ENCODE measurements around the gene FGD6. TPM values are rescaled to one million over a fixed set of nuclear protein-coding genes. Genes with fewer than 3 reads are reported as not detected.

Gene FGD6
- total and polyA plus RNA-seq, 2 experiments from 2014 or later: 12.9 to 32.4 TPM

DNA sequence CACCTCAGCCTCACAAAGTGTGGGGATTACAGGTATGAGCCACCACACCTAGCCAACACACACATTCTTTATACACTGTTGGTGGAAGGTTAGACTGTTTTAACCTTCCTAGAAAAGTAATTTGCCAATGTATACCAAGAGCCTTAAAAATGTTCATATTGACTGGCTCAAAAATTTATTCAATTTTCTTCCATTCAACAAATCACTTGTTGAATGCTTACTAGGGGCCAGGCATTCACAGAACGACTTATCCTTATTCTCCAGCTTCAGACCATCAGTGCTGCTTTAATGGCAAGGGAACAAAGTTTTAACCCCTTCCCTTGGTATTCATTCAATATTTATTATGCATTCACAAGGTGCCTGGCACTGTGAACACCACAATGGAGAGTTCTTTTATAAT lies 146.9 kb downstream of the FGD6 start:
- H3K4me1 Mint-ChIP-seq: peaks cover 2% of the 10 kb centered on the region; the same call in 2 of the 3 replicates
- Histone ChIP-seq H3K36me3 (ENCODE audit: insufficient read depth) (peaks cover 19% of the 10 kb centered on the region; the same call in 1 of the 2 replicates), H2AFZ (no peak overlapping the region), H3K4me3 (no peak overlapping the region), H3K9me2 (ENCODE audit: insufficient read depth) (no peaks in the 10 kb centered on the region), H3K4me1 (ENCODE audit: insufficient read depth) (no peaks in the 10 kb centered on the region), H3K27ac (ENCODE audit: low read depth) (no peak overlapping the region), H3K79me2 (replicated peaks; ENCODE audit: insufficient read depth) (peaks cover 61% of the 10 kb centered on the region), H3K27me3 (ENCODE audit: insufficient read depth) (no peaks in the 10 kb centered on the region), H3F3A (replicated peaks; ENCODE audit: low read depth) (no peaks in the 10 kb centered on the region), H3K4me2 (no peak overlapping the region), H4K20me1 (replicated peaks; ENCODE audit: insufficient read depth) (peaks cover 23% of the 10 kb centered on the region)
- no peak overlapping the region for H3K27ac Mint-ChIP-seq
- DNase-seq (ENCODE audit: low spot score) (no peak), ATAC-seq (no peak)
- H3K4me3 Mint-ChIP-seq: no peak overlapping the region
- peaks cover 15% of the 10 kb centered on the region for H3K36me3 Mint-ChIP-seq (ENCODE audit: low read depth)
- H3K27me3 Mint-ChIP-seq (ENCODE audit: insufficient read depth, low read depth, poor library complexity): peaks cover 4% of the 10 kb centered on the region
- no peaks in the 10 kb centered on the region for H3K9me3 Mint-ChIP-seq
- TF ChIP-seq JUNB (IDR thresholded peaks at IDR 0.05; ENCODE audit: unreplicated experiment) (no peak), EZH2phosphoT487 (IDR thresholded peaks at IDR 0.05; ENCODE audit: unreplicated experiment) (no peak), POLR2AphosphoS5 (IDR thresholded peaks at IDR 0.05; ENCODE audit: low read depth) (no peak), NANOG (IDR thresholded peaks at IDR 0.05; ENCODE audit: borderline replicate concordance) (no peak), CREB1 (CRISPR knock-in tag; IDR thresholded peaks at IDR 0.05; ENCODE audit: low read depth) (no peak), STAT1 (IDR thresholded peaks at IDR 0.05; ENCODE audit: unreplicated experiment) (no peak), ZNF331 (CRISPR knock-in tag; IDR thresholded peaks at IDR 0.05; ENCODE audit: low read depth) (no peak), ZNF114 (CRISPR knock-in tag; IDR thresholded peaks at IDR 0.05) (no peak)
- TF ChIP-seq, protein P1, sequence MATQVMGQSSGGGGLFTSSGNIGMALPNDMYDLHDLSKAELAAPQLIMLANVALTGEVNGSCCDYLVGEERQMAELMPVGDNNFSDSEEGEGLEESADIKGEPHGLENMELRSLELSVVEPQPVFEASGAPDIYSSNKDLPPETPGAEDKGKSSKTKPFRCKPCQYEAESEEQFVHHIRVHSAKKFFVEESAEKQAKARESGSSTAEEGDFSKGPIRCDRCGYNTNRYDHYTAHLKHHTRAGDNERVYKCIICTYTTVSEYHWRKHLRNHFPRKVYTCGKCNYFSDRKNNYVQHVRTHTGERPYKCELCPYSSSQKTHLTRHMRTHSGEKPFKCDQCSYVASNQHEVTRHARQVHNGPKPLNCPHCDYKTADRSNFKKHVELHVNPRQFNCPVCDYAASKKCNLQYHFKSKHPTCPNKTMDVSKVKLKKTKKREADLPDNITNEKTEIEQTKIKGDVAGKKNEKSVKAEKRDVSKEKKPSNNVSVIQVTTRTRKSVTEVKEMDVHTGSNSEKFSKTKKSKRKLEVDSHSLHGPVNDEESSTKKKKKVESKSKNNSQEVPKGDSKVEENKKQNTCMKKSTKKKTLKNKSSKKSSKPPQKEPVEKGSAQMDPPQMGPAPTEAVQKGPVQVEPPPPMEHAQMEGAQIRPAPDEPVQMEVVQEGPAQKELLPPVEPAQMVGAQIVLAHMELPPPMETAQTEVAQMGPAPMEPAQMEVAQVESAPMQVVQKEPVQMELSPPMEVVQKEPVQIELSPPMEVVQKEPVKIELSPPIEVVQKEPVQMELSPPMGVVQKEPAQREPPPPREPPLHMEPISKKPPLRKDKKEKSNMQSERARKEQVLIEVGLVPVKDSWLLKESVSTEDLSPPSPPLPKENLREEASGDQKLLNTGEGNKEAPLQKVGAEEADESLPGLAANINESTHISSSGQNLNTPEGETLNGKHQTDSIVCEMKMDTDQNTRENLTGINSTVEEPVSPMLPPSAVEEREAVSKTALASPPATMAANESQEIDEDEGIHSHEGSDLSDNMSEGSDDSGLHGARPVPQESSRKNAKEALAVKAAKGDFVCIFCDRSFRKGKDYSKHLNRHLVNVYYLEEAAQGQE (IDR thresholded peaks at IDR 0.05; ENCODE audit: unreplicated experiment): no peak
- TF ChIP-seq, protein P2, sequence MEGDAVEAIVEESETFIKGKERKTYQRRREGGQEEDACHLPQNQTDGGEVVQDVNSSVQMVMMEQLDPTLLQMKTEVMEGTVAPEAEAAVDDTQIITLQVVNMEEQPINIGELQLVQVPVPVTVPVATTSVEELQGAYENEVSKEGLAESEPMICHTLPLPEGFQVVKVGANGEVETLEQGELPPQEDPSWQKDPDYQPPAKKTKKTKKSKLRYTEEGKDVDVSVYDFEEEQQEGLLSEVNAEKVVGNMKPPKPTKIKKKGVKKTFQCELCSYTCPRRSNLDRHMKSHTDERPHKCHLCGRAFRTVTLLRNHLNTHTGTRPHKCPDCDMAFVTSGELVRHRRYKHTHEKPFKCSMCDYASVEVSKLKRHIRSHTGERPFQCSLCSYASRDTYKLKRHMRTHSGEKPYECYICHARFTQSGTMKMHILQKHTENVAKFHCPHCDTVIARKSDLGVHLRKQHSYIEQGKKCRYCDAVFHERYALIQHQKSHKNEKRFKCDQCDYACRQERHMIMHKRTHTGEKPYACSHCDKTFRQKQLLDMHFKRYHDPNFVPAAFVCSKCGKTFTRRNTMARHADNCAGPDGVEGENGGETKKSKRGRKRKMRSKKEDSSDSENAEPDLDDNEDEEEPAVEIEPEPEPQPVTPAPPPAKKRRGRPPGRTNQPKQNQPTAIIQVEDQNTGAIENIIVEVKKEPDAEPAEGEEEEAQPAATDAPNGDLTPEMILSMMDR (conservative IDR thresholded peaks at IDR 0.05; ENCODE audit: low read depth in 2 of 2): no peak
- TF ChIP-seq, protein P3, sequence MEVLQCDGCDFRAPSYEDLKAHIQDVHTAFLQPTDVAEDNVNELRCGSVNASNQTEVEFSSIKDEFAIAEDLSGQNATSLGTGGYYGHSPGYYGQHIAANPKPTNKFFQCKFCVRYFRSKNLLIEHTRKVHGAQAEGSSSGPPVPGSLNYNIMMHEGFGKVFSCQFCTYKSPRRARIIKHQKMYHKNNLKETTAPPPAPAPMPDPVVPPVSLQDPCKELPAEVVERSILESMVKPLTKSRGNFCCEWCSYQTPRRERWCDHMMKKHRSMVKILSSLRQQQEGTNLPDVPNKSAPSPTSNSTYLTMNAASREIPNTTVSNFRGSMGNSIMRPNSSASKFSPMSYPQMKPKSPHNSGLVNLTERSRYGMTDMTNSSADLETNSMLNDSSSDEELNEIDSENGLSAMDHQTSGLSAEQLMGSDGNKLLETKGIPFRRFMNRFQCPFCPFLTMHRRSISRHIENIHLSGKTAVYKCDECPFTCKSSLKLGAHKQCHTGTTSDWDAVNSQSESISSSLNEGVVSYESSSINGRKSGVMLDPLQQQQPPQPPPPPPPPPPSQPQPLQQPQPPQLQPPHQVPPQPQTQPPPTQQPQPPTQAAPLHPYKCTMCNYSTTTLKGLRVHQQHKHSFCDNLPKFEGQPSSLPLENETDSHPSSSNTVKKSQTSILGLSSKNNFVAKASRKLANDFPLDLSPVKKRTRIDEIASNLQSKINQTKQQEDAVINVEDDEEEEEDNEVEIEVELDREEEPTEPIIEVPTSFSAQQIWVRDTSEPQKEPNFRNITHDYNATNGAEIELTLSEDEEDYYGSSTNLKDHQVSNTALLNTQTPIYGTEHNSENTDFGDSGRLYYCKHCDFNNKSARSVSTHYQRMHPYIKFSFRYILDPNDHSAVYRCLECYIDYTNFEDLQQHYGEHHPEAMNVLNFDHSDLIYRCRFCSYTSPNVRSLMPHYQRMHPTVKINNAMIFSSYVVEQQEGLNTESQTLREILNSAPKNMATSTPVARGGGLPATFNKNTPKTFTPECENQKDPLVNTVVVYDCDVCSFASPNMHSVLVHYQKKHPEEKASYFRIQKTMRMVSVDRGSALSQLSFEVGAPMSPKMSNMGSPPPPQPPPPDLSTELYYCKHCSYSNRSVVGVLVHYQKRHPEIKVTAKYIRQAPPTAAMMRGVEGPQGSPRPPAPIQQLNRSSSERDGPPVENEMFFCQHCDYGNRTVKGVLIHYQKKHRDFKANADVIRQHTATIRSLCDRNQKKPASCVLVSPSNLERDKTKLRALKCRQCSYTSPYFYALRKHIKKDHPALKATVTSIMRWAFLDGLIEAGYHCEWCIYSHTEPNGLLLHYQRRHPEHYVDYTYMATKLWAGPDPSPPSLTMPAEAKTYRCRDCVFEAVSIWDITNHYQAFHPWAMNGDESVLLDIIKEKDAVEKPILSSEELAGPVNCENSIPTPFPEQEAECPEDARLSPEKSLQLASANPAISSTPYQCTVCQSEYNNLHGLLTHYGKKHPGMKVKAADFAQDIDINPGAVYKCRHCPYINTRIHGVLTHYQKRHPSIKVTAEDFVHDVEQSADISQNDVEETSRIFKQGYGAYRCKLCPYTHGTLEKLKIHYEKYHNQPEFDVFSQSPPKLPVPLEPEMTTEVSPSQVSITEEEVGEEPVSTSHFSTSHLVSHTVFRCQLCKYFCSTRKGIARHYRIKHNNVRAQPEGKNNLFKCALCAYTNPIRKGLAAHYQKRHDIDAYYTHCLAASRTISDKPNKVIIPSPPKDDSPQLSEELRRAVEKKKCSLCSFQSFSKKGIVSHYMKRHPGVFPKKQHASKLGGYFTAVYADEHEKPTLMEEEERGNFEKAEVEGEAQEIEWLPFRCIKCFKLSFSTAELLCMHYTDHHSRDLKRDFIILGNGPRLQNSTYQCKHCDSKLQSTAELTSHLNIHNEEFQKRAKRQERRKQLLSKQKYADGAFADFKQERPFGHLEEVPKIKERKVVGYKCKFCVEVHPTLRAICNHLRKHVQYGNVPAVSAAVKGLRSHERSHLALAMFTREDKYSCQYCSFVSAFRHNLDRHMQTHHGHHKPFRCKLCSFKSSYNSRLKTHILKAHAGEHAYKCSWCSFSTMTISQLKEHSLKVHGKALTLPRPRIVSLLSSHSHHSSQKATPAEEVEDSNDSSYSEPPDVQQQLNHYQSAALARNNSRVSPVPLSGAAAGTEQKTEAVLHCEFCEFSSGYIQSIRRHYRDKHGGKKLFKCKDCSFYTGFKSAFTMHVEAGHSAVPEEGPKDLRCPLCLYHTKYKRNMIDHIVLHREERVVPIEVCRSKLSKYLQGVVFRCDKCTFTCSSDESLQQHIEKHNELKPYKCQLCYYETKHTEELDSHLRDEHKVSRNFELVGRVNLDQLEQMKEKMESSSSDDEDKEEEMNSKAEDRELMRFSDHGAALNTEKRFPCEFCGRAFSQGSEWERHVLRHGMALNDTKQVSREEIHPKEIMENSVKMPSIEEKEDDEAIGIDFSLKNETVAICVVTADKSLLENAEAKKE (CRISPR knock-in tag; IDR thresholded peaks at IDR 0.05): no peak
- TF ChIP-seq, protein P4, sequence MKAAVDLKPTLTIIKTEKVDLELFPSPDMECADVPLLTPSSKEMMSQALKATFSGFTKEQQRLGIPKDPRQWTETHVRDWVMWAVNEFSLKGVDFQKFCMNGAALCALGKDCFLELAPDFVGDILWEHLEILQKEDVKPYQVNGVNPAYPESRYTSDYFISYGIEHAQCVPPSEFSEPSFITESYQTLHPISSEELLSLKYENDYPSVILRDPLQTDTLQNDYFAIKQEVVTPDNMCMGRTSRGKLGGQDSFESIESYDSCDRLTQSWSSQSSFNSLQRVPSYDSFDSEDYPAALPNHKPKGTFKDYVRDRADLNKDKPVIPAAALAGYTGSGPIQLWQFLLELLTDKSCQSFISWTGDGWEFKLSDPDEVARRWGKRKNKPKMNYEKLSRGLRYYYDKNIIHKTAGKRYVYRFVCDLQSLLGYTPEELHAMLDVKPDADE (IDR thresholded peaks at IDR 0.05): no peak
